Measurements from ENCODE around the gene FOXJ2. TPM values are rescaled to one million over a fixed set of nuclear protein-coding genes. Genes with fewer than 3 reads are reported as not detected.
"Not testable (repeated sequence)": the region's sequence is repeated elsewhere in the genome, so short reads cannot be mapped to it uniquely, and the experiment has no call there.

Gene FOXJ2
- total RNA-seq, 1 donor = 8.2 TPM

DNA sequence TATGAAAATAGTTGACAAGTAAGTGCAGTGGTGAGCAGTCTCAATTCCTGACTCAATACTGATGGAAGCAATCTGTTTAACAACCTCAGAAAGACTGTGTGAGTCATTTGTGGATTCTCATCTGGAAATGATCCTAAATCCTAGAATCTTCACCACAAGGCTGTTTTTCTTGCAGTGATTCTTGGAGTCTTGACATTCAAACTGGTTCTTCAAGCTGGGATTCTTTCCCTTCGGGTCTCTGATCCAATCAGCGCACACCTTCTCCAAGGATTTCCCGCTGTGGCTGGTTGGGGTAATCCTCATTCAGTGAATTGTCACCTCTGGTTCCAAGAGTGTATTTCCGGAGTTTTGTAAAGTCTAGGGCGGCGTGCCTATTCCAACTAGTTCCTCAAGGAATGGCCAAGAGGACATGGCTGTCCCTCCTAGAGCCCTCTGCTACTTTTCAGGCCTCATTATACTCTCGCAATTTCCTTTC is 37.7 kb upstream of the FOXJ2 start:
- no peak overlapping the region for H3K4me3 ChIP-seq (ENCODE audit: low read depth, low read length)
- TF ChIP-seq, protein P1, sequence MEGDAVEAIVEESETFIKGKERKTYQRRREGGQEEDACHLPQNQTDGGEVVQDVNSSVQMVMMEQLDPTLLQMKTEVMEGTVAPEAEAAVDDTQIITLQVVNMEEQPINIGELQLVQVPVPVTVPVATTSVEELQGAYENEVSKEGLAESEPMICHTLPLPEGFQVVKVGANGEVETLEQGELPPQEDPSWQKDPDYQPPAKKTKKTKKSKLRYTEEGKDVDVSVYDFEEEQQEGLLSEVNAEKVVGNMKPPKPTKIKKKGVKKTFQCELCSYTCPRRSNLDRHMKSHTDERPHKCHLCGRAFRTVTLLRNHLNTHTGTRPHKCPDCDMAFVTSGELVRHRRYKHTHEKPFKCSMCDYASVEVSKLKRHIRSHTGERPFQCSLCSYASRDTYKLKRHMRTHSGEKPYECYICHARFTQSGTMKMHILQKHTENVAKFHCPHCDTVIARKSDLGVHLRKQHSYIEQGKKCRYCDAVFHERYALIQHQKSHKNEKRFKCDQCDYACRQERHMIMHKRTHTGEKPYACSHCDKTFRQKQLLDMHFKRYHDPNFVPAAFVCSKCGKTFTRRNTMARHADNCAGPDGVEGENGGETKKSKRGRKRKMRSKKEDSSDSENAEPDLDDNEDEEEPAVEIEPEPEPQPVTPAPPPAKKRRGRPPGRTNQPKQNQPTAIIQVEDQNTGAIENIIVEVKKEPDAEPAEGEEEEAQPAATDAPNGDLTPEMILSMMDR (IDR thresholded peaks at IDR 0.05; ENCODE audit: insufficient read depth, low read depth, low read length) = no peak
- DNase-seq (ENCODE audit: low read depth) = peak; percentile 92

DNA sequence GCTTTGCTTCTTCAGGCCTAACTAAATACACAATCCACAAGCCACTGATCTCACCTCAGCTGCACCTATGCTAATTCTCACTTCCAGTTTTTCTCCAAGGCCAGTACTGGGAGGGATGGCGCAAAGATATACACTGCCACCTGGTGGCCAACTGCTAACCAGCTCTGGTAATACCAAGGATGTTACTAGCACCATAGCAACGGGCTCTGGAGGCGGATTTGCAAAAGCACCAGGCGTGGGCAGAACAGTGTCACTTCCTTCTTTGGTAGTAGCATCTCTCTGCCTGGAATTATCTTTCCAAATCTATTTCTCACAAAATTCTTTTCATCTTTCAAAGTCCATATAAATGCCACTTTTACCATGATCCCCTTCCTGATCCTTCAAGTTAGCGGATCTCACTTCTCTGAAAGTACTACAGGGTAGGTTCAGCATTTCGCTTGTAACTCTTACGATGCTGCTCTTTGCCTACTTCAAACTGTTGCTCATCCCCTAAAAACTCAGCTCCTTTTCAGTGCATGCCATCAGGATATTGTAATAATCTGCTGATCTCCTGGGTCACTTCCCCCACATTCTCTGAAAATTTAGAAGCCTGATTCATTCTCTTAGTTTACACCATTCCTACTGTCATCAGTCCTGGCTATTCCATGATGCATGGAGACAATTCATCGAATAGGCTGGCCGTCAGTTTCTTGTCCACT is 37.1 kb upstream of the FOXJ2 start:
- TF ChIP-seq, protein P1 (IDR thresholded peaks at IDR 0.05; ENCODE audit: insufficient read depth, low read depth, low read length) = peak; percentile 79
- DNase-seq (ENCODE audit: low read depth) = peak; percentile 90
- no peak overlapping the region for H3K4me3 ChIP-seq (ENCODE audit: low read depth, low read length)

DNA sequence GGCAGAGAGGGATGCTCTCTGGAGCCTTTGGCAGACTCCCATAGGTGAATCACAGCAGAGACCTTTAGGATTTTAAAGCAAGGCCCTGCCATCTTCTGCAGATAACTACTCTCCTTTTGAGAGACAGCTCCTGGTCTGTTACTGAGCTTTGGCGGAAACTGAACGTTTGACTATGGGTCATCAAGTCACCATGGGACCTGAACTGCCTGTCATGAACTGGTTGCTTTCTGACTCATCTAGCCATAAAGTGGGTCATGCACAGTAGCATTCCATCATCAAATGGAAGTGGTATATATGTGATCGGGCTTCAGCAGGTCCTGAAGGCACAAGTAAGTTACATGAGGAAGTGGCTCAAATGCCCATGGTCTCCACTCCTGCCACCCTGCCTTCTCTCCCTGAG is 31.7 kb upstream of the FOXJ2 start:
- DNase-seq (ENCODE audit: low read depth); H3K4me3 ChIP-seq (ENCODE audit: low read depth, low read length): not testable (repeated sequence)

DNA sequence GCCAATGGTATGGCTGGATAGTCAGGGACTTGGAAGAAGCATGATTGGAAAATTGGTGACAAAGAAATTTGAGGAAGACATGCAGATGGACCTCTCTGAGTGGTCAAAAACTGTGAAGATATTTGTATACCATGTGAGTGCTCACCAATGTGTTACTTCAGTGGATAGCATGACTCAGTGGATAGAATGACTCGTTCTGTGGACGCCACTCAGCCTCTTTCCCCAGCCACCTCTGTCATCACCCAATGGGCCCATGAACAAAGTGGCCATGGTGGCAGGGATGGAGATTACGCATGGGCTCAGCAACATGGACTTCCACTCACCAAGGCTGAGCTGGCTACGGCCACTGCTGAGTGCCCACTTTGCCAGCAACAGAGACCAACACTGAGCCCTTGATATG is 31.0 kb upstream of the FOXJ2 start:
- not testable (repeated sequence) for DNase-seq (ENCODE audit: low read depth)

DNA sequence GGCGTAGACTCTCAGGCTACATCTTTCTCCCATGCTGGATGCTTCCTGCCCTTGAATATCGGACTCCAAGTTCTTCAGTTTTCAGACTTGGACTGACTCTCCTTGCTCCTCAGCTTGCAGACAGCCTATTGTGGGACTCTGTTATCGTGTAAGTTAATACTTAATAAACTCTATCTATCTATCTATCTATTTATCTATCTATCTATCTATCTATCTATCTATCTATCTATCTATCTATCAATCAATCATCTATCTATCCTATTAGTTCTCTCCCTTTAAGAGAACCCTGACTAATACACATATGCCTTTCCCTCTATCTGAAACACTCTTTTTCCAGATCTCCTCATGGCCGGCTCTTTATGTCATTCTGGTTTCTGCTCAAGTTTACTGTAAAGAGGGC is 27.6 kb upstream of the FOXJ2 start:
- not testable (repeated sequence) for H3K4me3 ChIP-seq (ENCODE audit: low read depth, low read length); DNase-seq (ENCODE audit: low read depth)

More for the DNA sequence above, 31.0 kb upstream of the FOXJ2 start:
- not testable (repeated sequence) for H3K4me3 ChIP-seq (ENCODE audit: low read depth, low read length)

DNA sequence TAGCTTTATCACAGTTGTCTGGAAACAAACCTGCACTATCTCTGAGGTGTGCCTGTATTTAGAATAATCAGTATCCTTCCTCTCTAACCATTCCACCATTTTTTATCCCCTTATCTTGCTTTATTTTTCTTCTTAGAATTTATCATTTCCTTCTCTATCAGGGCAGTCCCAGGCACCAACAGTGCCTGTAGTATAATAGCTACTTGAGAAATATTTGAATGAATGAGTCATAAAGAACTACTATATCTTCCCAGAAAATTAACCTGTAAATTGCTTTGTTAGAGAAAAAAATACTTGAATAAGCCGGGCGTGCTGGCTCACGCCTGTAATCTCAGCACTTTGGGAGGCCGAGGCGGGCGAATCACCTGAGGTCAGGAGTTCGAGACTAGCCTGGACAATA is 21.2 kb upstream of the FOXJ2 start:
- TF ChIP-seq, protein P1 (IDR thresholded peaks at IDR 0.05; ENCODE audit: insufficient read depth, low read depth, low read length) = no peak

DNA sequence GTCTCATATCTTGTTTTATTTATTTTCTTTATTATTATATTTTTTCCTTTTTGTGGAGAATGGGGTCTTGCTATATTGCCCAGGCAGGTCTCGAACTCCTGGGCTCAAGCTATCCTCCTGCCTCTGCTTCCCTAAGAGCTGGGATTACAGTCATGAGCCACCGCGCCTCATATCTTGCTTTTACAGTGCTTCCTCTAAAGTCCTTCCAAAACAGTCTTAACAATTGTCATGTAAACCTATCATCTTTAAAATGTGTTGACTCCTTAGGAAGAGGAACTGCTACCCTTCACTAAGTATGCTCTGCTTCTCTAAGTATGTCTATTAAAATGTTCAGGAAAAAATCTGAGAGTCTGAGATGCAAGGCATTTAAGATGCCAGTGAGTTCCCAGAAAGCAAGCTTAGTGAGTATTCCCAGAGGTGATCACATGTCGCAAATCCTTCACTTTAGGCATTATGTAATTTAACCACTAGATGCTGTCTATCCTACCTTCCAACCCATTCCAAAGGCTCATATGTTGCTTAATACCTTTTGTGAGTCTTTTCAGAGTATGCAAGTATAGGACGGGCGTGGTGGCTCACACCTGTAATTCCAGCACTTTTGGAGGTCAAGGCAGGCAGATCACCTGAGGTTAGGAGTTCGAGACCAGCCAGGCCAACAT is 19.7 kb upstream of the FOXJ2 start:
- no peak overlapping the region for H3K4me3 ChIP-seq (ENCODE audit: low read depth, low read length)
- no peak for DNase-seq (ENCODE audit: low read depth)
- TF ChIP-seq, protein P1 (IDR thresholded peaks at IDR 0.05; ENCODE audit: insufficient read depth, low read depth, low read length) = no peak

More for the DNA sequence above, 21.2 kb upstream of the FOXJ2 start:
- no peak for DNase-seq (ENCODE audit: low read depth)
- H3K4me3 ChIP-seq (ENCODE audit: low read depth, low read length) = no peak overlapping the region

DNA sequence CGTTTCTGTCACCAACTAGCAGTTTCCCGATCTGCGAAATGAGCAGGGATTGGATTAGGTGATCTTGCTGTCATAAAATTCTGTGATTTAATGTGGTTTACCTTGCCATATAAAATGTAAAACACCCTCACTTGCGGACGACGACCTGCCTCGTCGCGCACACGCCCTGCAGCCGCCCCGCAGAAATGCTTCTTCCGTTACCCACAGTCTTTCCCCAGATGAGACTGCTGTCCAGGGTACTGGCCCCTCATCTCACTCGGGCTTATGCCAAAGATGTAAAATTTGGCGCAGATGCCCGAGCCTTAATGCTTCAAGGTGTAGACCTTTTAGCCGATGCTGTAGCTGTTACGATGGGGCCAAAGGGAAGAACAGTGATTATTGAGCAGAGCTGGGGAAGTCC is 17.7 kb upstream of the FOXJ2 start:
- no peak overlapping the region for H3K4me3 ChIP-seq (ENCODE audit: low read depth, low read length)
- TF ChIP-seq, protein P1 (IDR thresholded peaks at IDR 0.05; ENCODE audit: insufficient read depth, low read depth, low read length) = no peak
- no peak for DNase-seq (ENCODE audit: low read depth)

DNA sequence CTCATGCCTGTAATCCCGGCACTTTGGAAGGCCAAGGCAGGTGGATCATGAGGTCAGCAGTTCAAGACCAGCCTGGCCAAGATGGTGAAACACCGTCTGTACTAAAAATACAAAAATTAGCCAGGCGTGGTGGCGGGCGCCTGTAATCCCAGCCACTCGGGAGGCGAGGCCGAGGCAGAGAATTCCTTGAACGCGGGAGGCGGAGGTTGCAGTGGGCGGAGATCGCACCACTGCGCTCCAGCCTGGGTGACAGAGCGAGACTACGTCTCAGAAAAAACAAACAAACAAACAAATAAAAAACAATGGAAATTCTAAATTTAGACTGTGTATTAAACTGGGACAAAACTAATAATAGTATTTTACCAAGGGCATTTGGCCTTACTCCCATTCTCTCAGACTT is 14.3 kb upstream of the FOXJ2 start:
- not testable (repeated sequence) for DNase-seq (ENCODE audit: low read depth); H3K4me3 ChIP-seq (ENCODE audit: low read depth, low read length)
